Measurements from ENCODE around the gene LRRC75B.
"Not testable (repeated sequence)": the region's sequence is repeated elsewhere in the genome, so short reads cannot be mapped to it uniquely, and the experiment has no call there.

The LRRC75B gene

DNA sequence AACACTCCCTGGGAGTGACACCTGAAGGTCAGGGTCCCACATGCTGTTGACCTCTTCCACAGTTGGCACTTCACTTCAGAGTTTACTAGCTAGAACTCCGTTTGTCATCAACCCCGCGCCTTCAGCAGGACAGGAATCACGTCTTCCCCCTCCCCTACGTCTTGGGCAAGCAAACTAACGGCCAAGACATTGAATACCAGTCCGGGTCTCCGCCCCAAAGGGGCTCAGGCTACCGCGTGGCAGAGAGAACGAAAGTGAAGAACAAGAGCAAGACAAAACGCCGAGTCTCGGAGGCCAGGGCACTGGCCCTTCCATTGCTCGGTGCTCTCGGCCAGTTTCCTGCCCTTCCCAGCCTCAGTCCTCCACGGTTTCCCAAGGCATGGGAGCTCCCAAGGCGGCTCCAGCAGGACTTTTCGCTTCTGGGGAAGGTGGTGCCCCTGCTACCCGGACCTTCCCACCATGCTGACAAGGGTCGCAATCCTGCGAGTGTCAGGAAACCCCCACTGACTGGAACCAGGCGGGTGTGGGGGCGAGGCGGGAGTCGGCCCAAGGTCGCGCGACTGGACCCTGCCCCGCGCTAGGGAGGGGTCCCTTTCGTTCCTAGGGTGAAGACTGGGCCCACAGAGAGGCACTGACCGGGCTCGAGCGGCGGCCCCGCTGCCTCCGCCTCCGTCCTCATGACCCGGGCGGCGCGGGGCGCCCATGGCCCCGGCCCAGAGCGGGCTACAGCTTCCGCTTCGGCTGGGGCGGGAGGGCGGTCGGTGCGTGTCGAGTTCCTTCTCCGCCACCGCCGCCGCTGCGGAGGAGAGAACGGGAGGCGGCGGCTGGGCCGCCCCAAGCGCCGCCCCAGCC is 38.3 kb downstream of the LRRC75B start, which contains the start of gene GUCD1:
Gene GUCD1, minus strand, starts transcription at position 826 of the 852 bp plus-strand sequence. Its CDS starts 147 bp downstream, at position 679.
- in situ Hi-C loops (cut with MboI; ENCODE audit: low sequenced_read_pairs, unreplicated experiment) = no loop called here
- no peak for DNase-seq (ENCODE audit: low spot score)
- TF ChIP-seq, protein P1, sequence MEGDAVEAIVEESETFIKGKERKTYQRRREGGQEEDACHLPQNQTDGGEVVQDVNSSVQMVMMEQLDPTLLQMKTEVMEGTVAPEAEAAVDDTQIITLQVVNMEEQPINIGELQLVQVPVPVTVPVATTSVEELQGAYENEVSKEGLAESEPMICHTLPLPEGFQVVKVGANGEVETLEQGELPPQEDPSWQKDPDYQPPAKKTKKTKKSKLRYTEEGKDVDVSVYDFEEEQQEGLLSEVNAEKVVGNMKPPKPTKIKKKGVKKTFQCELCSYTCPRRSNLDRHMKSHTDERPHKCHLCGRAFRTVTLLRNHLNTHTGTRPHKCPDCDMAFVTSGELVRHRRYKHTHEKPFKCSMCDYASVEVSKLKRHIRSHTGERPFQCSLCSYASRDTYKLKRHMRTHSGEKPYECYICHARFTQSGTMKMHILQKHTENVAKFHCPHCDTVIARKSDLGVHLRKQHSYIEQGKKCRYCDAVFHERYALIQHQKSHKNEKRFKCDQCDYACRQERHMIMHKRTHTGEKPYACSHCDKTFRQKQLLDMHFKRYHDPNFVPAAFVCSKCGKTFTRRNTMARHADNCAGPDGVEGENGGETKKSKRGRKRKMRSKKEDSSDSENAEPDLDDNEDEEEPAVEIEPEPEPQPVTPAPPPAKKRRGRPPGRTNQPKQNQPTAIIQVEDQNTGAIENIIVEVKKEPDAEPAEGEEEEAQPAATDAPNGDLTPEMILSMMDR (IDR thresholded peaks at IDR 0.05; ENCODE audit: borderline replicate concordance, control extremely low read depth, extremely low read depth, insufficient read depth, missing control alignments) = no peak

DNA sequence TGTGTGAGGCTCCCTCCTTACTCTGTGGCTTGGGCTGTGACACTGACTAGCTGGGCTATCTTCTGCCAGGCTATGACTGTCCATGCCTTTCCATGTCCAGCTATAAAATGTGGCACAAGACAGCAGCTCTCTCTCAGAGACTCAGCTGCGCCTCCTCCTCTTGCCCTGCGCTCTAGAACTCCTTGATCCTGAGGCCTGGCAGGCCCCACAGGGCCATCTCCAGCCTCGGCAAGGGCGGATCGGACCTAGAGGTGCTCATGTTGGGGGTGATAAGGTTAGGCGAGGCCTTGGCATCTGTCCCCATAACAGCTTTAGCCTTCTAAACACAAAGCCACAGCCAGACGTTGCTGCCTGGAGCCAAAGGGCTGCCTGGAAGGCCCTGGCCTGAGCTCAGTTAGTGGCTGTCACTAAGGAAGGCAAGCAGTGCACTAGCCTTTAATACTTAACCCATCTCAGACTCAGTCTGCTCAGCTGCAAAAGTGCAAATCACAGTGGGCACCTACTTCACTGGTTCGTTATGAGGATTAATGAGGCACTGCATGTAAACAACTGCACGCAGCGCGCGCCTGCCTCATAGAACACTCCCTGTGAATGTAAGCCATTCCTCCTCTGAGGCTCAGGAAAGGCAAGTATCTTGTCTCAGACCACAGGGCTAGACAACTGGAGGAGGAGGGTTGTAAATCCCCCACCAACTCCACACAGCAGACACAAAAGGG is 39.1 kb downstream of the LRRC75B start:
- in situ Hi-C loops (cut with MboI; ENCODE audit: low sequenced_read_pairs, unreplicated experiment) = no loop called here
- TF ChIP-seq, protein P1 (IDR thresholded peaks at IDR 0.05; ENCODE audit: borderline replicate concordance, control extremely low read depth, extremely low read depth, insufficient read depth, missing control alignments) = no peak
- no peak for DNase-seq (ENCODE audit: low spot score)

DNA sequence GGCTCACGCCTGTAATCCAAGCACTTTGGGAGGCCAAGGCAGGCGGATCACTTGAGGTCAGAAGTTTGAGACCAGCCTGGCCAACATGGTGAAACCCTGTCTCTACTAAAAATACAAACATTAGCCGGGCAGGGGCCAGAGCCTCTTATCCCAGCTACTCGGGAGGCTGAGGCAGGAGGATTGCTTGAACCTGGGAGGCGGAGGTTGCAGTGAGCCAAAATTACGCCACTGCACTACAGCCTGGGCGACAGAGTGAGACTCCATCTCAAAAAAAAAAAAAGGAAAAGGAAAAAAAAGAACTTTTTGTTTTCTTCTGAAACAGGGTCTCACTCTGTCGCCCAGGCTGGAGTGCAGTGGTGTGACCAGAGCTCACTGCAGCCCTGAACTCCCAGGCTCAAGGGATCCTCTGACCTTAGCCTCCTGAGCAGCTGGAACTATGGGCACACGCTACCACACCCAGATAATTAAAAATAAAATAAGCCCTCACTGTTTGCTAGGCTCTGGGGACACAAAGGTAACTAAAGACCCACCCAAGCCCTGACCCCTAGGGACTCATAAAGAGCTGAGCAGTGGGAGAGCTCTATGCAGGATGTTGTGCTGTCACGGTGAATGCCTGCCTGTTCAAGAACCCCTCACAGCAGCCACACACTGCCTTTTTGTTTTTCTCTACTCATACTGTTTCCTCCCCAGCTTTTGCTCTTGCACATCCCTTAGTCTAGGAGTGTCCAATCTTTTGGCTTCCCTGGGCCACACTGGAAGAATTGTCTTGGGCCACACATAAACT is 40.2 kb downstream of the LRRC75B start:
- DNase-seq (ENCODE audit: low spot score); in situ Hi-C loops (cut with MboI; ENCODE audit: low sequenced_read_pairs, unreplicated experiment): not testable (repeated sequence)

DNA sequence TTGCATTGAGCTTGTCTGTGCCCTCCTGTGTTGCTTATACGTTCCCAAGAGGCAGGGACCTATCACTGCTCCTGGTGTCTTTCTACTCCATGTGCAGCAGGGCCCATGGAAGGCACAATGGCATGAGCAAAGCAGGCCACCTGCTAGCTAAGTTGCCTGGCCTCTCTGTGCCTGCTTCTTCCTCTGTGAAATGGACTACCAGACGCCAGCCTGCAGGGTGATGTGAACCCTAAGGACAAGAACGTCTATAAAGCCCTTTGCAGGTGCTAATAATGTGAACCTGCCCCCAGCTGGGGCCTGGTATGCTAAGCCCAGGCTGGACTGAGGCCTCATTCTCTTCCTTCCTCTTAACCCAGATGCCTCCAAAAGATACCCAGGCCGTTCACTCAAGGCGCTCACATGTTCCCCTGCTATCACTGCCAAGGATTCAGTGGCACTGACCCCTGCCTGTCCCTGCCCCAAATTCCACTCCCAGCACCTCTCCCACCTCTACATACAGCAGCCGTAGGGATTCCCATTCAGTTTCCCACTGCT is 41.9 kb downstream of the LRRC75B start:
- in situ Hi-C loops (cut with MboI; ENCODE audit: low sequenced_read_pairs, unreplicated experiment) = no loop called here
- DNase-seq (ENCODE audit: low spot score) = no peak
- TF ChIP-seq, protein P1 (IDR thresholded peaks at IDR 0.05; ENCODE audit: borderline replicate concordance, control extremely low read depth, extremely low read depth, insufficient read depth, missing control alignments) = no peak

DNA sequence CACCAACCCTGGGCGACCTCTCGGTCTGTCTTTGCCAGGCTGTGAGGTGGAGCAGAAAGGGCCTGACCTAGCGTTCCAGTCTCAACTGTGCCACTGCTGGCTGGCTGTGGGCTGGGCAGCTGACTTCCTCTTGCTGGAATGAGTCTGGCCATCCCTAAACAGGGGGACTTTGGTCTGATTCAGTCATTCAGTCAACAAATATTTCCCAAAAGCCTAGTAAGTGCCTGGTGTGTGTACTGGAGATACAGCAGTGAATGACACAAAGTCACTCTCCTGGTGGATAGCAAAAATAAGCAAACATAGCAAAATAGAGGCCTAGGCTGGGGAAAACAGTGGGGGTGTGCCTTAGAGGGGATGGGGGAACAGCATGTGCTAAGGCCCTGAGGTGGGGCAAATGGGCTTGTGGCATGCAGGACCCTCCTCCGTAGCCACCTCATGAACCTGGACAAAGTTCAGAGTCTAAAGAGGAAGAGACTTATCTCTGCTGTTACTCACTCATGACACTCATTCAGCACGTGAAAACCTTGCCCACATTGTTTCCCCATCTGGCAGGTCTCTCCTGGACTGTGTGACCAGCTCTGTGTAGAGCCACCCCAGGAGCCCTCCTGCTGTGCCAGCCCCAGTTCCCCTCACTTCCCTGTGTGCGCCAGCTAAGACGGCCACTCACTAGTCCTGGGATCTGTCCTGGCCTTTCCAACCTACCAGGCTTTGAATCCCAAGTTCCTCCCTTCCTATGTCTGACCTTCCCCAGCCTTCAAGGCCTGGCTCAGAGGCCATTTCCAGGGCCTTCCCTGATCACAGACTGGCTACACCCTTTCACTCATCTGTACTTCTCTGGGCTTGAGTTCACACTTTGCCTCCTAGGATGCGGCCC is 42.6 kb downstream of the LRRC75B start:
- TF ChIP-seq, protein P1 (IDR thresholded peaks at IDR 0.05; ENCODE audit: borderline replicate concordance, control extremely low read depth, extremely low read depth, insufficient read depth, missing control alignments) = no peak
- in situ Hi-C loops (cut with MboI; ENCODE audit: low sequenced_read_pairs, unreplicated experiment) = no loop called here
- no peak for DNase-seq (ENCODE audit: low spot score)

DNA sequence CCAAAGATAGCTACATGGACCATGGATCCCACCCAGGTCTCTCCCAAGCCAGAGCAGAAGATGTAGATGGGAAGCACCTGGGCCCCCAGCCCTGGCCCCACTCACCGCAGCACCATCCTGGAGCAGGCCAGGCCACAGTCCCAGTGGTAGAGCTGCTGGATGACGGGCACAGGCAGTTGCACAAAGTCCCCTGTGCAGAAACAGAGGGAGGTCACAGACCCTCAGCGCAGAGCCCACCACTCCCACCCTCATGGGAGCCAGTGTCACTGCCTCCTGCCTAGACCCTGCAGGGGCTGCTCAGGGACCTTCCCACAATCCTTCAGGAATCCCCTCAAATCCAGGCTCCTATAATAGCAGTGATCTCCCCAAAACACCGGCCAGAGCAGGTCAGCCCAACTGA is 44.1 kb downstream of the LRRC75B start:
- no peak for DNase-seq (ENCODE audit: low spot score)
- TF ChIP-seq, protein P1 (IDR thresholded peaks at IDR 0.05; ENCODE audit: borderline replicate concordance, control extremely low read depth, extremely low read depth, insufficient read depth, missing control alignments) = no peak
- in situ Hi-C loops (cut with MboI; ENCODE audit: low sequenced_read_pairs, unreplicated experiment) = no loop called here

Data from GM13976 (cell line).